Measurements from ENCODE around the gene MTCH1.
A peak's percentile ranks its signal among the peaks of the same experiment; 100 is the strongest.

MTCH1 gene

GRCh38 chr6:37017606-37018197 is 31.7 kb upstream of the MTCH1 start:
- DNase-seq (ENCODE audit: low spot score) = no peak

GRCh38 chr6:37016995-37017394 is 31.0 kb upstream of the MTCH1 start:
- DNase-seq (ENCODE audit: low spot score) = no peak

- no peak for DNase-seq (ENCODE audit: low spot score)
These were observed 29.5 kb upstream of the MTCH1 start for GRCh38 chr6:37015532-37015931.

DNA sequence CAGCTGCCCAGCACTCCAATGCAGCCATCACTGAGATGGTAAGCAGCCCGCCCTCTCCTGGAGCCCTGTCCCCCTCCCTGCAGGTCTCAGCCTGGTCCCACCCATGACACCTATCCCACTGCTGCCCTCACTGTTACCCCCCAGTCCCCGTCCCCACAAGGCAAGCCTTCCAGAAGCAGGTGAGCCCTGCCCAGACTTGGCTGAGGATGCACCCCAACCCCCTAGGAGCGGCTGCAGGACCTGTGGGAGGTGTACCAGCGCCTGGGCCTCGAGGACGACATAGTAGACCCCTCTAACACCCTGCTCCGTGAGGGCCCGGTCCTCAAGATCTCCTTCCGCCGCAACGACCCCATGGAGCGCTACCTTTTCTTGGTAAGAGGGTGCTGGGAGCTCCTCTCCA is 28.7 kb upstream of the MTCH1 start:
- no peak for DNase-seq (ENCODE audit: low spot score)

DNA sequence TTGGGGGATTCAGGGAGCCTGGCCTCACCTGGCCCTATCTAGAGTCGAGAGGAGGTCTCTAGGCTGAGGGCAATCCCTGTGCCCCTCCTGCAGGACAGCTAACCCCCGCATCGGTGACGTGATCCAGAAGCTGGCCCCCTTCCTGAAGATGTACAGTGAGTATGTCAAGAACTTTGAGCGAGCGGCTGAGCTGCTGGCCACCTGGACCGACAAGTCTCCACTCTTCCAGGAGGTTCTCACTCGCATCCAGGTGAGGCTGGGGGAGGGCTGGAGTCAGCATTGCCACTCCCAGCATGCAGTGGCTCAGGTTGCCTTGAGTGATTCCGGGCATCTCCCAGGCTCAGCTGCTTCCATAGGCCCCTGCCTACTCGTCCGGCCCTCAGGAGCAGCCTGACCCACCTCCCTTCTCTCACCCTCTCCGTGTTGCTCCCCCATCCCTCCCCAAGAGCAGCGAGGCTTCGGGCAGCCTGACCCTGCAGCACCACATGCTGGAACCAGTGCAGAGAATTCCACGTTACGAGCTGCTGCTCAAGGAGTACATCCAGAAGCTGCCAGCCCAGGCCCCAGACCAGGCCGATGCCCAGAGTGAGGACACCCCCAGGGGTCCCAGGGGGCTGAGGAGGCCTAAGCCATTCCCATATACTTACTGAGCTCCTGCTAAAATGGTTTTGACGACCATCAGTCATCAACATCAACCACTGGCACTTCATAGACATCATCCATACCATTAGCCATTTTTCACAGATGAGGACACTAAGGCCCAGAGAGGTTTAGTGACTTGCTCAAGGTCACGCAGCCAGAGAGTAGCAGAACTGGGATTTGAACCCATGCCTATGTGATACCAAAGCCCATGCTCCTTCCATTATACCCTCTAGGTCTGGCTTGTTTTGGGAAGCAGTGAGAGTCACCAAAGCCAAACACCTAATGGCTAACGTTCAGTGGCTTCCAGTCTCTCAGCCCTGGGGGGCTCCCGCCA is 27.8 kb upstream of the MTCH1 start:
- no peak for DNase-seq (ENCODE audit: low spot score)

- DNase-seq (ENCODE audit: low spot score) = no peak
These were observed 25.8 kb upstream of the MTCH1 start for GRCh38 chr6:37011656-37012378.

- no peak for DNase-seq (ENCODE audit: low spot score)
These were observed 24.5 kb upstream of the MTCH1 start for GRCh38 chr6:37010402-37010892.

DNA sequence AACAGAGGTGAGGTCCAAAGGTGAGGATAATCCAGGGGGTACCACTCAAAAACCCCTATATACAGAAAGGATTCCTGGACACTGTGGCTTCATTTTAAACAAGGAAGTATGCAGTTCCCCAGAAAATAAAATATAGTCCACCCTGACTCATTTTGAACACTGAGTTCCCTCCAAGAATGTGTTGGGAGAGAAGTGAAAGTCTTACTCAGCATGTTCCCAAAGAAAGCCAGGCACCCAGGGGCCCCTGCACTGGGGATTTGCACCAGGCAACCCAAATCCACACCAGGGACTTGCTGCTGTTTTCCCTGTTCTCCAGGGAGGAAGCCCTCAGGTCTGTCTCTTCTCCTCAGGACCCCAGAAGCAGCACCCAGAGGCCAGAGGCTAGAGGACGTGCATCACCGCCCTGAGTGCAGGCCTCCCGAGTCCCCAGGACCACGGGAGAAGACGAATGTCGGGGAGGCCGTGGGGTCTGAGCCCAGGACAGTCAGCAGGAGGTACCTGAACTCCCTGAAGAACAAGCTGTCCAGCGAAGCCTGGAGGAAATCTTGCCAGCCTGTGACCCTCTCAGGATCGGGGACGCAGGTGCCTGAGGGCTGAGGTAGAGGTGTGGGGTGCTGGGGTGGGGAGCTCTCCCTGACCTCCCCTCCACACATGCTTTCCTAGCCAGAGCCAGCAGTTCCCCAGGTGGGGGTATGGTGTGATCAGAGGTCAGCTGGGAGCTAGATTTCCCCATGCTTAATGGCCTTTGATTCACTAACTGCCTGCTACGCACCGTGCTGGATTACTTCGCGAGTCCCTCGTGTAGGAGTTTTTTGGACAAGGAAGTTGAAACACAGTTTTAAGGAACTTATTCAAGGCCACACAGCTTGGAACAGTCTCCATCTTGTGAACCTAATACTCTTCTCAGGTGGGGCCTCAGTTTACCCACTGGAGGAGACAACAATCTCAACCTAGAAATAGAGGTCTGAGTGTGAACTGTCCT is 22.8 kb upstream of the MTCH1 start:
- DNase-seq (ENCODE audit: low spot score) = no peak

DNA sequence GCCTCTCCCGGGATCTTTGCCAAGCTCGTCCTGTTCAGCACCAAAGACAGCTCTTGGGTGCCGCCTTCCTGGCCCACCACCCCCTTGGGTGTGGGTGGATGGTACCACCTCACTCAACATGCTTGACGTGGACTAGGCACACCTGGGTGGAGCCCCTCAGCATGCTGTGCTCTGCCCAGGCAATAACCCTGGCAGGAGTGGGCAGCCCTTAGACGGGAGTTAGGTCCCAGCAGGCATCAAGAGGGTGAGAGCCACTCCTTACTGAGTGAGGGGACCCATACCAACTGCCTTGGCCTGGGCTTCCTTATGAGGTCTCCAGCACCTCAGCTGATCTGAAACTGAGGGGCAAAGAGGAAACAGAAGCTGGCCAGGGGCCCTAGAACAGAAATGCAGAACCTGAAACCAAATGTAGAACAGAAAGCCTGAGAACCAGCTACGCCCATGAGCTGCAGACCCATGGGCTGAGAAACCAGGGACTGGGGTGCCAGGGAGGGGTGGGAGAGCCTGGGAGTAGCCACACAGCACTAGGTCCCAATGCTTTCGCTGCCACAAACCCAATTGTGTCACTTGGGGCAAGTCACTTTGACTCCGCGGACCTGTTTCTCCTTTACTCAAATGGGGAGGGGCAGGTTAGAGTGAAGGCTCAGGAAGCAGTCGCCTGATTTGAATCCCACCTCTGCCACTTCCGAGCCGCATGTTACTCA is 21.5 kb upstream of the MTCH1 start:
- peak; percentile 41 for DNase-seq (ENCODE audit: low spot score)

DNA sequence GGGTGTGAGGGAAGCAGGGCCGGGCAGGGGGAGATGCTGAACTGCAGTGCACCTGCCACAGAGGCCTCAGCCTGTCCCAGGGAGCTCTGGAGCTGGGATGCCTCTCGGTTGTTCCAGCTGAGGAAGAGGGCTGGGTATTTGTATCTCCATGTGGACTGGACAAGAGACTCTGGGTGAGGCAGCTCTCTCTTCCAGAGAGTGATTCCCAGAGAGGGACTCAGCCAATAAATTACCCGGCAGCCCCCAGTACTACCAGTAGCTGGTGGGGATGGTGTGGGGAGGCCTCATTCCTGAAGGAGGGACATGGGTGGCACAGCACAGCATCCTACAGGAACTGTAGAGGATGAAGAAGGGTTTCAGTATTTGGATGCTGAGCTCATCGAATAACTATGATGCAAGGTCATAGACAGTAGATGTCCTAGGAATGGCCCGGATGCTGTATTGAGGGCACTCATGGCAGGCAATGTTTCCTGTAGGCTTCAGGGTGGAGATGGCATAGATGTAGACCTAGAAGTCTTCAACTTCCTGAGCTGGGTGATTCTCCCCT is 20.9 kb upstream of the MTCH1 start:
- no peak for DNase-seq (ENCODE audit: low spot score)

DNA sequence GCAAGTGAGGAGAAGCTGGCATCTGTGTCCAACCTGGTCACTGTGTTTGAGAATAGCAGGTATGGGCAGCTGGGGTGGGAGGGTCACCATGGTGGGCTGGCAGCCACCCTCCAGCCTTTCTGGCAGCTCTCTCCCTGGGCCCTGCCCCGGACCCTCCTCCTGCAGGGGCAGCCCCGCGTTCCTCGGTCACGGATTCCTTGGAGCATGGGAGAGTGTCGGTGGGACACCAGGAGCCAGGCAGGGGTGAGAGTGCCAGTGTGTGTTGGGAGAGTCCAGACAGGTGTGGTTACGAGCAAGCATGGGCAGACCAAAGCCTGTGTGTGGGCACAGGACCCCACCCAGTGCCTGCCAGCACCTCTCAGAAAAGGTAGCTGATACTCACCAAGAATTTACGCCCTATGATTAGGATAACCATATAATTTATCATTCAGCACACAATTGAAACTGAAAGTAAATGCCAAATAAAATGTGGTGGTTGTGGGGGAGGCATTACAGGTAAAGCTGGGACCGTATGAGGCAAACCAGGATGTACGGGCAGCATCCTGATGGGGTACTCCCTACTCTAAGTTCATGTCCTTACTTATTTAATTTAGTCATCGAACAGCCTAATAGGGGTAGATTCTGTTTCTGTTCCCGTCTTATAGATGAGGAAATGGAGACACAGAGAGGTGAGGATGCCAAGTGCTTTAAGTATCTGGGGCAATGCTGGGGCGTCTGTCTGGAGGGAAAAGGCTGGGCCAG is 20.0 kb upstream of the MTCH1 start:
- DNase-seq (ENCODE audit: low spot score) = no peak

- DNase-seq (ENCODE audit: low spot score) = no peak
These were observed 19.2 kb upstream of the MTCH1 start, which contains the start of gene FGD2 for GRCh38 chr6:37005061-37005810. FGD2 (plus strand) TSS chr6:37005655; CDS start chr6:37005818, 163 bp downstream.

GRCh38 chr6:37004044-37004980 is 18.3 kb upstream of the MTCH1 start:
- DNase-seq (ENCODE audit: low spot score) = no peak

- no peak for DNase-seq (ENCODE audit: low spot score)
These were observed 13.7 kb upstream of the MTCH1 start for GRCh38 chr6:36999751-37000125.

DNA sequence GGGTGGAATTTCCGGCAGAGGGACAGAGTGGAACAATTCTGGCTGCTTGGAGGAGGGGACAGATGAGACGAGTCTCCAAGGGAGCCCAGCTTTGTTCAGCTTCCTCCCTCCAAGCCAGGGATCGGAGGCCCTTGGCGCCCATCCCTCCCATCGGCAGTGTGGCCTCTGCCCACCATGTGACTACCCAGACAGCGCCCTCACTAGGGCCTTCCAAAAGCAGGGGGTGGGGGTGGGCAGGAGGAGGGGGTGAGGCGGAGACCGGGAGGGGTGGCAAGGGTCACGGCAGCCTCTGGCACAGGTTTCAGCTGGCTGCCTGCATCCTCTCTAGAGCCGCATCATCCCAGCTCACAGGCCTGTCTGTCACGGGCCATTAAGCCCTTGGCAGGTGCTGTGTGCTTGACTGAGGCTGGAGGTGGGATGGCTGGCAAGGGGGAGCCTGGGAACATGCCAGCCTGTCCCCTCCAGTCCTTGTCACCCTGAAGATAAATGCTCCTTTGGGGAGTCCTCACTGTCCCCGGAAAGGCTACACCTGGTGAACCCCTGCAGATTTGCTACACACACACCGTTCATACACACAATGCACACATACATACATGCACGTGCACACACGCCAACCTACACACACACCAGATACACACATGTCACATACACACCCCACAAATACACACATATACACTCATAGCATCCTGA is 13.2 kb upstream of the MTCH1 start:
- no peak for DNase-seq (ENCODE audit: low spot score)

DNA sequence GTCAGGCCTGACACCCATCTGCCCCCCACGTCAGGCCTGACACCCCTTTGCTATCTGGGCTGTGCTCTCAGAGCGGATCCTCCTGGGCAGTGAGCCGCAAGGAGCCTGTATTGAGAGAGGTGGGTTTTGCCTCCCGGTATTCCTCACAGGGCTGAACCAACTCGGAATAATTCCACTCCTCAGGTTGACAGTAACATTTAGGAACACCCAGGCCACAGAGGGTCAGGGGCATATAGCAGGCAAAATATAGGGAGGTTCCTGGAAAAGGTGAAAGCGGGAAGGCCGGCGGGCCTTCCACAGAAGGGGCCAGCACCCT is 12.7 kb upstream of the MTCH1 start:
- no peak for DNase-seq (ENCODE audit: low spot score)

Measured in putamen (tissue), 1 donor.